DND-41 (cell line): ENCODE data around the gene PHLDB2.

ENCODE experiments used
- EZH2 ChIP-seq: IDR thresholded peaks from 3 replicates; pipeline ENCODE4 v1.6.1; 2012; ENCODE audit warnings: borderline replicate concordance, low read depth, mild to moderate bottlenecking, moderate library complexity, low read length, inconsistent platforms; ENCODE audit not compliant: severe bottlenecking
- TF ChIP-seq, protein P1 (sequence below): IDR thresholded peaks from 2 replicates; pipeline ENCODE4 v1.5.1; 2012; ENCODE audit warnings: borderline replicate concordance, low read length, moderate library complexity, mild to moderate bottlenecking; ENCODE audit not compliant: poor library complexity, severe bottlenecking; ENCODE audit errors: extremely low read depth

GRCh38 chr3:112011376-112011940 is 152.4 kb downstream of the PHLDB2 start:
- TF ChIP-seq, protein P1, sequence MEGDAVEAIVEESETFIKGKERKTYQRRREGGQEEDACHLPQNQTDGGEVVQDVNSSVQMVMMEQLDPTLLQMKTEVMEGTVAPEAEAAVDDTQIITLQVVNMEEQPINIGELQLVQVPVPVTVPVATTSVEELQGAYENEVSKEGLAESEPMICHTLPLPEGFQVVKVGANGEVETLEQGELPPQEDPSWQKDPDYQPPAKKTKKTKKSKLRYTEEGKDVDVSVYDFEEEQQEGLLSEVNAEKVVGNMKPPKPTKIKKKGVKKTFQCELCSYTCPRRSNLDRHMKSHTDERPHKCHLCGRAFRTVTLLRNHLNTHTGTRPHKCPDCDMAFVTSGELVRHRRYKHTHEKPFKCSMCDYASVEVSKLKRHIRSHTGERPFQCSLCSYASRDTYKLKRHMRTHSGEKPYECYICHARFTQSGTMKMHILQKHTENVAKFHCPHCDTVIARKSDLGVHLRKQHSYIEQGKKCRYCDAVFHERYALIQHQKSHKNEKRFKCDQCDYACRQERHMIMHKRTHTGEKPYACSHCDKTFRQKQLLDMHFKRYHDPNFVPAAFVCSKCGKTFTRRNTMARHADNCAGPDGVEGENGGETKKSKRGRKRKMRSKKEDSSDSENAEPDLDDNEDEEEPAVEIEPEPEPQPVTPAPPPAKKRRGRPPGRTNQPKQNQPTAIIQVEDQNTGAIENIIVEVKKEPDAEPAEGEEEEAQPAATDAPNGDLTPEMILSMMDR, result no peak
- TF ChIP-seq EZH2, result no peak
